Ishikawa (cell line): ENCODE results near the gene TTC17.

Source experiments
- CEBPB ChIP-seq: IDR thresholded peaks from 2 replicates; pipeline ENCODE4 v1.6.1; 2012
- CREB1 ChIP-seq: IDR thresholded peaks from 2 replicates; pipeline ENCODE4 v1.6.1; 2012; ENCODE audit warnings: low read depth
- EGR1 ChIP-seq: IDR thresholded peaks from 2 replicates; pipeline ENCODE4 v1.6.1; 2012
- EP300 ChIP-seq: IDR thresholded peaks from 2 replicates; pipeline ENCODE4 v1.6.1; 2012; ENCODE audit warnings: borderline replicate concordance
- MAX ChIP-seq: IDR thresholded peaks from 2 replicates; pipeline ENCODE4 v1.6.1; 2012
- NFIC ChIP-seq: IDR thresholded peaks from 2 replicates; pipeline ENCODE4 v1.6.1; 2012
- RAD21 ChIP-seq: IDR thresholded peaks from 2 replicates; pipeline ENCODE4 v1.6.1; 2012; ENCODE audit warnings: low read depth
- TAF1 ChIP-seq: IDR thresholded peaks from 2 replicates; pipeline ENCODE4 v1.6.1; 2012; ENCODE audit warnings: low read depth, mild to moderate bottlenecking
- TCF12 ChIP-seq: IDR thresholded peaks from 2 replicates; pipeline ENCODE4 v1.6.1; 2012; ENCODE audit warnings: low read depth
- TEAD4 ChIP-seq: IDR thresholded peaks from 2 replicates; pipeline ENCODE4 v1.6.1; 2012
- USF1 ChIP-seq: IDR thresholded peaks from 2 replicates; pipeline ENCODE4 v1.6.1; 2012
- ZBTB7A ChIP-seq: IDR thresholded peaks from 2 replicates; pipeline ENCODE4 v1.6.1; 2012; ENCODE audit warnings: low read depth

GRCh38 chr11:43341159-43341558 lies 17.6 kb upstream of the TTC17 start:
- TF ChIP-seq MAX: no peak
- no peak for TF ChIP-seq TEAD4
- TF ChIP-seq EP300: no peak
- TF ChIP-seq ZBTB7A: no peak
- no peak for TF ChIP-seq TAF1
- TF ChIP-seq TCF12: no peak
- TF ChIP-seq RAD21: no peak
- TF ChIP-seq CREB1: no peak
- TF ChIP-seq USF1: no peak
- TF ChIP-seq EGR1: no peak
- no peak for TF ChIP-seq NFIC
- TF ChIP-seq CEBPB: no peak
